HG03378 (cell line): ENCODE data around the gene MYNN.
A peak's percentile ranks its signal among the peaks of the same experiment; 100 is the strongest.

Experiments
- ATAC-seq: cut with Tn5 transposase; IDR thresholded peaks from one replicate; pipeline ENCODE4 v1.9.1; 2021; ENCODE audit warnings: mild to moderate bottlenecking, moderate library complexity; ENCODE audit not compliant: unreplicated experiment

Gene MYNN

DNA sequence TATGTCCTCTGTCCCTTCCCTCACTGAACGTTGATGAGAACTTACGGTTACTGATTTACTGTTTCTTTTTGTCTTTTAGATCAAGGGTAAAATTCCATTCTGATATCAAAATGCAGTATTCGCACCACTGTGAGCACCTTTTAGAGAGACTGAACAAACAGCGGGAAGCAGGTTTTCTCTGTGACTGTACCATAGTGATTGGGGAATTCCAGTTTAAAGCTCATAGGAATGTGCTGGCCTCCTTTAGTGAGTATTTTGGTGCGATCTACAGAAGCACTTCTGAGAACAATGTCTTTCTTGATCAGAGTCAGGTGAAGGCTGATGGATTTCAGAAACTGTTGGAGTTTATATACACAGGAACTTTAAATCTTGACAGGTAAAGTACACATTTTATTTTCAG, 990 bp downstream of the MYNN start:
- ATAC-seq, result no peak

DNA sequence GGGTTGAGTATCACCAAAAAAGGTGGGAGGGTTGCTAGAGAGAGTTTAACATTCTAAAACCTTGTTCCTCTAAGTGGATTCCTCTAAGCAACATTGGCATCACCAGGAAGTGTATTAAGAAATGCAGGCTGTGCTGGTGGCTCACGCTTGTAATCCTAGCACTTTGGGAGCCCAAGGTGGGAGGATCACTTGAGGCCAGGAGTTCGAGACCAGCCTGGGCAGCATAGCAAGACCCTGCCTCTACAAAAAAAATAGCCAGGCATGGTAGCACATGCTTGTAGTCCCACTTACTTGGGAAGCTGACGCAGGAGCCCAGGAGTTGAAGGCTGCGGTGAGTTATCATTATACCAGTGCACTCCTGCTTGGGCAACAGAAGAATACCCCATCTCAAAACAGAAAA, 4.6 kb downstream of the MYNN start:
- no peak for ATAC-seq

DNA sequence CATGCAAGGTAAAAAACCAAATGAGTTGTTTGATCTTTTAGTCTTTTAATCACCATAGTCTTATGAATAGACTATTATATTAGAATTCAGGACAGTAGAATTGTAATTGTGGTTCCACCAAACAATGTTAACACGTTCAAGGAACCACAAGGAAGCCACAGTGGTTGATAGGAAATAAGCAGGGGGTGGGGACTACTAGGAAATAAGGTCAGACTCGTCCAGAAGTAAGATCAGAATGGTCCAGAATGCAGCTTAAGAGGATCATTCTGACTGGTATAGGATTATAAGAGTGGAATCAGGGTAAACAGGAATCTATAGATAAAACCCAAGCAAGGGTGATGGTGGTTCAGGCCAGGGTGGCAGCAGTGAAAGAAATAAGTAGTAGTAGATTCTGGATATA, 7.5 kb downstream of the MYNN start:
- no peak for ATAC-seq

DNA sequence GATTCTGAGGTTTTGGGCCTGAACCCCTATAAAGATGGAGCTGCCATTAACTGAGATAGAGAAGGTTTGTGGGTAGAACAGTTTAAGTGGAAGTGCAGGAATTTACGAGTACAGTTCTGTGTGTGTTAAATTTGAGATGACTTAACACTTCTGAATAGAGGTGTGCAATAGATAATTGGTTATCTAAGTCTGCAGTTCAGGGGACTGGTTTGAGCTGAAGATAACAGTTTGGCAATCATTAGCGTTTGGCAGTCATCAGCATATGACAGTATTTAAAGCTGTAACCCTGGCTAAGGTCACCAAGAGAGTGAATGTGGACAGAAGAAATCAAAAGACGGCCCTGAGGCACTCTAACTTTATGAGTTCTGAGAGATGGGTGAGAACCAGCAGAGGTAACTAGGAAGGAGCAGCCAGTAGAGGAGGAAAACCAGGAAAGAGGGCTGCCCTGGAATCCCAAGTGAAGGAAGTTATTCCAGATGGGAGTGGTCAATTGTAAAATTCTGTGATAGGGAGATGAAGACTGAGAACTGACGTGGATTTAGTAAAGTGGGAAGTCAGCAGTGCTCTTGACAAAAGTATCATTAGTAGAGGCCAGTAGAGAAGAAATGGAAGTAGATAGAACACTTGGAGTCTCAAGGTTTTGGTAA, 8.1 kb downstream of the MYNN start:
- no peak for ATAC-seq

DNA sequence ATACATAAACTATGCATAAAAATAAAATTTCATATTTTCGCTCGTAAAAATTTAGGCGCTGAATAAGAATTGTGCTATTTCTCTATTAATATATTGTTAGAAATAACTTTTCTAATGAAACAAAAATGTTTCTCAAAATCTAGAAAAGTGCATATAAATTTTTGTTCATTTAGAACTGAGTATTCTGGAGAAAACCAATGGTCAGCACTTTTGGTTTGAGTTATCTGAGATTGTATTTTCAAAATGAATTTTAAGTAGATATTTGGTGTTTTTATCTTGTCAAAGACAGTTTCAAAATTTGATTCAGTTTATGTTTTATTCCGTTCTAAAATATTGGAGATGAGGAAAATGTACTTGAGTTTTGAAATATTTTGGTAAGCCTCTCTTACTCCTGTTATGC, 13.9 kb downstream of the MYNN start:
- no peak for ATAC-seq

DNA sequence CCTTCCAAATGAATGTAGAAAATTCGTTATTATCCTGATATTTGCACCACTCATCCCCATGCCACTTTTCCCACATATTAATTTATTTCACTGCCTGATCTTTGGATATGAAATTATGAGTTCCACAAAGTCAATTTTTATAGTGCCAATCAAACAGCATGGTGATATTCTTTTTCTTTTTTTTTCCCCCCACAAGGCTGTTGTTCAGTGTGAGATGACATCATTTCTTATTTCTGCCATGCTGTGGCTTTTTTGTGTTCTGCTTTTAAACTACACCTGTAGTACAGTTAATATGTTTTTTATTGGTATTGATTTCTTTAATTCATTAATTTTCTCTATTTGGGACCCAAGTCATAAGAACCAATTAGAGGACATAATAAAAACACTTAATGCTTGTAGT, 14.6 kb downstream of the MYNN start:
- ATAC-seq, result no peak

DNA sequence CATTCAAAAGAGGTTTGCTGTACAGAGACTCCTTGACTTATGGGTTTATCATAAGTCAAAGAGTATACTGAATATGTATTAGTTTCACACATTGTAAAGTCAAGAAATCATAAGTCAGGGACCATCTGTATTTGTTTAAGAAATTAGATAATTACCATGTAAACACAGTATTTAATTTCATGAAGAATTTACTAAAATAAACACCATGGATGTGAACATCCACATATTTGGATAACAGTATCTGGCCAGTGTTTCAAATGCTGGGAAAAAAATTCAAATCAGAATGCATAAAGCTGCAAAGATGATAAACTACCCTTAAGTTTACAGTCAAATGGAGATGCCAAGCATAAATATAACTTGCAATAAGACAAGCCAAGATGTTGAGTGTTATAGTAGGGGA, 17.0 kb downstream of the MYNN start:
- ATAC-seq, result no peak

DNA sequence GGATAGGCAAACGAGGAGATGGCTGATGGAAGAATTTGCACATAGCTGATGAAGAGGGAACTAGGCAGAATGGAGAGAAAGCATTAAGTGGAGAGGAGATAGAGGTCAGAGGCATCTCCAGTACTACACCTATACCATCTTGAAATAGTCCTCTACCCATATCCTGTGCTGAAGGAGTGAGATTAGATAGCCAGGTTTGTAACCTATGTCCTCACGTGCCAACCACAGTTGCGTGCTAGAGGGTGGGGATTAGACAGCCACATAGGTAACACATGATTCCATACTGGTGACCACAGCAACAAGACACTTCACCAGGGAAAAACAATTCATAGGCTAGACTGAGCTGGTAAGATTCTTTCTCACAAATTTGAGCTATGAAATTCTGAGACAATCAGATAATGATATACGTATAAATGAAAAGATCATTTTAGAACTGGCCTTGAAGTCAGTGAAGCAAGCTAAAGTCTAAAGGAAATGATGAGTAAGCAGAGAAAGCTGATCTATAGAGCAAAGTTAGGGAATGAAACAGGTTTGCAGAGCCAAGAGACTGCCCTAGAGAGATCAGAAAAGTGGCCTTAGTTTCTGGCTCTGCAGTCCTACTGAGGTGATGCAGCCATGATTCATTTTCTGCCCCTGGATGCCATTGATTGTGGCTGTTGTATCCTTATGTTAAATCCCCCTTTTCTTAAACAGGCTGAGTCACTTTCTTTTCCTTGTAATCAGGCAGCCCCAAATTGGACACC, 17.7 kb downstream of the MYNN start:
- no peak for ATAC-seq

DNA sequence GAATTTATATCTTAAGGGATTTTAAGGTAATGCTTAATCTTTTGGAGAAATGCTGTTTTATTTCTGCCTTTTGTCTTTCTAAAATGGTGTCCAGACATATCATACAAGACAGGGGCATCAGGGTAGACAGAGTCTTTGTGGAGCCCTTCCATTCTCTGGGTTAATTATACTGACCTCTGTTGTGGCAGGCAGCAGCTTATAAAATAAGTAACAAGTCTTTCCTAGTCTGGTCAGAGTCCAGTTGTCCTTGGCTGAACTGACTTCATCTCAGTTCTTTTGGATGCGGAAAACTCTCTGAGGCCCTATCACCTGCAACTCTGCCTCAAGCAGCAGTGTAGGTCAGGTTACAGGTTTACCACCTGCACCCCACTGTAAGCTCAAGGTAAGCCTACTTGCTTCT, 19.2 kb downstream of the MYNN start:
- no peak for ATAC-seq

DNA sequence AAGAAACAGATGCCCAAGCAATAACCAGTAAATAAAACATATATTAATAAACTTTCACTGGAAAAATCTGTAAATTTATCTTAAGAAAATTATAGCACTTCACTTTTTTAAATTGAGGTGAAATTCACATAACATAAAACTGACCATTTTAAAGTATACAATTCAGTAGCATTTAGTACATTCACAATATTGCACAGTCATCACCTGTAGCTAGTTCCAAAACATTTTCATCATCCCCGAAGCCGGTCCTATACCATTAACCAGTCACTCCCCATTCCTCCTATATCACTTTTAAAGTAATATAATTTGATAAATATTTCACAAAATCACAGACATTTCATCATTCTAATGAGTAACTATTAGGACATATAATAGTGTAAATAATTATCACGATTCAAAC, 31.5 kb downstream of the MYNN start:
- ATAC-seq, result no peak

DNA sequence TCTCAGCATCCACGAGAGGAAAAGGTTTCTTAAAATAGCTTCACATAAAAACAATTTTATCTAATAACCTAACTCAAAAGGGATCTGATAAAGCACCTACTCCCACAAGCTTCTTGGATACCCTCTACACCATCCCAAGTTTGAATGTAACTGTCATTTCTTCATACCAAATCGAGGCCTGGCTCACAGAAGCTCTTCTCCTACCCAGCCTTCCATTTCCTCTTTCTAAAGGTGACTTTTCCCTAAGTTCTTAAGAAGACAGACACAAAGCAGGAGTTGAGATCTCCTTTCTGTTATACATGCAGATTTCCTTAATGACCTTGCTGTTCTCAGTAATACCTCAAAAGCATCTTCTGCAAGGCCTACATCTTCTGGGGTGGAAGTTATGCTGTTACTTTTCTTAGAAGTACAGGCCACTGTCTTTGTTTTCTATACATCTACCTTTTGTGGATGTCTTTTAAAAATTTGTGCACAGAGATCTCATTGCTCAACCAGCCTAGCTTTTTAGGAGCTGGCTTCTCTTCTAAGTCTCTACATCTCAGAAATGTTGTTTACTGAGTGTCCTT, 36.1 kb downstream of the MYNN start:
- no peak for ATAC-seq

DNA sequence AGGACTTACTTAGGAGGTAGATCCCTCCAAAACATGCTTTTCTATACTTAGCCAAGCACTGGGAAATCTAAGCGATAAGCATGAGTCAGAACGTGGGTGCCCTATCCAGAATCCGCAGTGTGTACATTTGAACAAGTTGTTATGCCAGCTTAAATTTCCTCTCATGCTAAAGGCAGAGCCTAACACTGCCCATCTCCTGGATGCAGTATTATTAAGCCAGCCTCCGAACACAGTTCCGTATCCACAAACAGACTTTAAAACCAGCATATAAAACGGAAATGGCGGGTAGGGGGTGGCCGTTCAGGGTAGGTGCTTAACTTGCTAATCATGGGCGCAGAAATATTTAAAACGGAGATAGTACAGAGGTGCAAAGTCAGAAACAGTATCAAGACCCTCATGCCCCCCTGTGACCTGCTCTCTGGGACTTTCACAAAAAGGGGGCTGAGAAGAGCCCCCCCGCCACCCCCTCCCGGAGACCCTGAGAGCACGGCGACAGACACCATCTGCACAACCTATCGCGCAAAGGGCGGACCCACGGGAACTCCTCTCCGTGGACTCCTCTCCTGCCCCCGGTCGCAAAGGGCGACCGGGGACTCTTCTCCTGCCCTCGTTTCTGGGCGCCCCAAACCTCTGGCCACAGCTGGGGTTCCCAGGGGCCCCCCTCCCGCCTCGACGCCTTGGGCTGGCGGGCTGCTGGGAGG, 38.6 kb downstream of the MYNN start:
- no peak for ATAC-seq

DNA sequence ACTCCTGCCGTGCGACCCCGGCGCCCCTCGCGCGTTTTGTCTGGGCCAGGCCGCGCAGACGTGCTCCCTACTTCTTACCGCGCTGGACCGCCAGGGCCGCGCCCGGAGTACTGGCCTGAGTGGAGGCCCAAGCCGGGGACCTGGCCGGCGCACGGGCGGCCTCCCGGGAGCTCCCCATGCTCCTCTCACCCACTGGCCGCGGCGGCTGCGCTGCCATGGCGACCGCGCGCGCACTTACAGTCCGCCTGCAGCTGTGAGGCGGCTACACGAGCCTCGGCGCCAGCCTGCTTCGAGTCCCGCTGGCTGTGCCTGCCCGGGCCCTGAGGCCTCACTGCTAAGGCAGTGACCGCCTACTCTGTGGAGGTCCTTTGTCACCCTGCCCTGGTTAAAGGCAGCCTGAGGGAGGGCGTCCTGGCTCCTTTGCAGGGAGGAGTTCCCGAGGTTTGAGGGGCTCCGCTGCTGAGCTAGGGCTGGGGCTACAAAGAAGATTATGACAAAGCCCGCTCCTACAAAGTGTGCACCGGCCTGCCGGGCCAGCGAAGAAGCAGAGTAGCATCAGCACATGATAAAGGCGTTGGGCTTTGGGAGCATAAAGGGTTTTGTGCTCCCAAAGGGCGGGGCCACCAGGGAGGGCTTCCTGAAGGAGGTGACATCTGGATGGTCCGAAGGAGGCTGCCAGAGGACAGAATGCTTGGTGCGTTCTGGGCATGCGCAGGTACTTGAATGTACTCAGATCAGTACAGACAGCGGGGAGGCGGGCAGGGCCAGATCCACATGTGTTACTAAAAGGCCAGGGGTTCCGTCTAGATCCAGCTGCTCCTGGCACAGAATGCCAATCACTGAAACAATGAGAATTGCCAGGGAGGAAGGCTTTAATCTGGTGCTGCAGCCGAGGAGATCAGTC, 39.4 kb downstream of the MYNN start, which contains the start of the genes LRRC34 and LRRIQ4:
Gene LRRC34, minus strand, starts transcription at position 573 of the 904 bp plus-strand sequence. Its CDS starts 356 bp downstream, at position 217.
Gene LRRIQ4, plus strand, starts transcription at position 539 of the 904 bp plus-strand sequence. CDS start 9,052 bp downstream, outside the sequence.
- peak; percentile 67 for ATAC-seq

DNA sequence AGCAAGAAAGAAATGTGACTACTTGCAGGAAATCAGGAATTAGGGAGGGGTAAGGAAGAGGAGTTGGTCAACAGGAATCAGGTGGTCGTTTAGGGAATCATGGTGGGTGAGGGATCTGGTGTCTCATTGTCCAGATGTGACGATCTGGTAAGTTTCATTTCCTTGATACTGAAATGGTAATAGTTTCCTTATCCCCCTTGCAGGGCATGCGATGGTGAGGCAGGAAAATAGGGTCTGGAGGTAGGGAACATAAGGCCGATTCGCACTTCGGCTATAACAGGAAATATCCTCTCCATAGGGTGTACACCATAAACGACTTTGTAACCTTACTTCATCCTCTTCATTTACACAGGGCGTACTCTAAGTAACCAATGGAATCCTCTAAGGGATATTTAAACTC, 40.1 kb downstream of the MYNN start:
- ATAC-seq, result no peak

DNA sequence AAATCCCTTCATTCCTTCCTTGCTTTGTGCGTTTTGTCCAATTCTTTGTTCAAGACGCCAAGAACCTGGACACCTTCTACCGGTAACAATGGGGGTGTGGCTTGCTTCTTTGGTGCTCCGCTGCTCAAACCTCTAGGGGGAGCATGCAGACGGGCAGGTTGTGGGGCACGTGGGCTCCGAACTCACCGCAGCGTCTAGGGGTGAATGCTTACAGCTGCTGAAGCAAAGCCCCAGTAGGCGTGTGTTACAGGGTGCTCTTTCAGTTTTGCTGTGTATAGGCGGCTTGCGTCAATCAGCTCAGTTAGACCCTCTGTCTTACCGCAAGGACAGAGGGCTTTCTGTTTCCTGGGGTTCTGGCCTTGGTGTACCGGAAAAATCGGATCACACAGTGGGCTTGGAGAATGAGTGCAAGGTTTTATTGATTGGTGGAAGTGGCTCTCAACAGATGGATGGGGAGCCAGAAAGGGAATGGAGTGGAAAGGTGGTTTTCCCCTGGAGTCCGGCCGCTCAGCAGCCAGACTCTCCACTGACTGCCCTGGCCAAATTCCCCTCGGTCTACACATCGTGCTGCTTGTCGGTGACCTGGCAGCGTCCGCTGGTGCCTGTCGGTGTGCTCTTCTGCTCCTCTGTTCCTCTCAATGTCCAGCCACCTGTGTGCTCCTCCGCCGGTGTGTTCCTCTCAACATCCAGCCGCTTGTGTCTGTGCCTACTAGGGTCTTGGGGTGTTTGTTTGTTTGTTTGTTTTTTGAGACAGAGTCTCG, 40.7 kb downstream of the MYNN start:
- peak; percentile 88 for ATAC-seq

DNA sequence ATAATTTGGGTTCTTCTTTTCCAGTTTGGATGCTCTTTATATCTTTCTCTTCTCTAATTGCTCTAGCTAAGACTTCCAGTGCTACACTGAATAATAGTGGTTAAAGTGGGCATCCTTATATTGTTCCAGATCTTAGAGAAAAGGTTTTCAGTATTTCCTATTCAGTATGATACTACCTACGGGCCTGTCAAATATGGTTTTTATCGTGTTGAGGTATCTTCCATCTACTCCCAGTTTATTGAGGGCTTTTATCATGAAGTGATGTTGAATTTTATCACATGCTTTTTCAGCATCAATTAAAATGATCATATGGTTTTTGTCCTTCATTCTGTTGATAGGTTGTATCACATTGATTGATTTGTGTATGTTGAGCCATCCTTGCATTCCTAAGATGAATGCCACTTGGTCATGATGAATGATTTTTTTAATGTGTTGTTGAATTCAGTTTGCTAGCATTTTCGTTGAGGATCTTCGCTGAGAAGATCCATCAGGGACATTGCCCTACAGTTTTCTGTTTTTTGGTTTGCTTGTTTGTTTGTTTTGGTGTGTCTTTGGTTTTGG, 42.5 kb downstream of the MYNN start:
- ATAC-seq, result no peak

DNA sequence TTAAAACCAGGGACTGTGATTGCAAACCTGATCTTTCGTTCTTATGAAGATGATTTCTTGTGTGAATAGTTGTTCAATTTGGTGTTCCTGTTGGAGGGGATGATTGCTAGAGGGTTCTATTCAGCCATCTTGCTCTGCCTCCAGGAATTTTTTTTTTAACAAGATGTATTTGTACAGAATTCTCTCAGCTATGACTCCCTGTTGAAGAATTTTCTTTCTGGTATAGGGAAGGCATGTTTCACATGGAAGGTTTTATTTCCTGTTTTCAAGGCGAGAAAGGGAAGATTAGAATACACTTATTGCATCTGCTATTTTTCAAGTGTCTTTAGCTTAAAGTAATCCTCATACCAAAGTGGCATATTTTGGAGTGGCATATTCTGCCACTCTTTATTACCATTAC, 45.1 kb downstream of the MYNN start:
- no peak for ATAC-seq

DNA sequence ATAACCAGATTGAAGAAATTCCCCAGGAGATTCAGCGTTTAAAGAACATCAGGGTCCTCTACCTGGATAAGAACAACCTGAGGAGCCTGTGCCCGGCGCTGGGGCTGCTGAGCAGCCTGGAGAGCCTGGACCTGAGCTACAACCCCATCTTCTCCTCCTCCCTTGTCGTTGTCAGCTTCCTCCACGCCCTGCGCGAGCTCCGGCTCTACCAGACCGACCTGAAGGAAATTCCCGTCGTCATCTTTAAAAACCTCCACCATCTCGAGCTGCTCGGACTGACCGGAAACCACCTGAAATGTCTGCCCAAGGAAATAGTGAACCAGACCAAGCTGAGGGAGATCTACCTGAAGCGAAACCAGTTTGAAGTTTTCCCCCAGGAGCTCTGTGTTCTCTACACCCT, 48.9 kb downstream of the MYNN start:
- no peak for ATAC-seq

DNA sequence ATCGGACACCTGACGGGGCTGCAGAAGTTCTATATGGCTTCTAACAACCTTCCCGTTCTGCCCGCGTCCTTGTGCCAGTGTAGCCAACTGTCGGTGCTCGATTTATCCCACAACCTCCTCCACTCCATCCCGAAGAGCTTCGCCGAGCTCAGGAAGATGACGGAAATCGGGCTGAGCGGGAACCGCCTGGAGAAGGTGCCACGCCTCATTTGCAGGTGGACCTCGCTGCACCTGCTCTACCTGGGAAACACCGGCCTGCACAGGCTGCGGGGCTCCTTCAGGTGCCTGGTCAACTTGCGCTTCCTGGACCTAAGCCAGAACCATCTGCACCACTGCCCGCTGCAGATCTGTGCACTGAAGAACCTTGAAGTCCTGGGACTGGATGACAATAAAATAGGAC, 49.3 kb downstream of the MYNN start:
- ATAC-seq, result no peak

DNA sequence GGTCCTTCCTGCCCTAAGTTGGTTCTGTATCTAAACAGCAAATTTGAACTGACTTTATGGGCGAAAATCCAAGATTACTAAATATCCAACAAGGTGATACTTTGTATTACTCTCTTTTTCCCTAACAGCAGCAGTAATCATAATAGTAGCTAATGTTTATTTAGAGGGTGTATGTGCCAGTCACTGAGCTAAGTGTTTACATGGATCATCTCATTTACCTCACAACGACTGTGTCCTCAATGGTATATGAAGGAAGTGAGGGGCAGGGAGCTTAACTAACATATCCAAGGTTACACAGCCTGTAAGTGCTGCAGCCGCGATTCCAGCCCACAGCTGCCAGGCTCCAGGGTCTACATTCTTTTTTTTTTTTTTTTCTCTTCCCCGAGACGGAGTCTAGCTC, 49.8 kb downstream of the MYNN start:
- no peak for ATAC-seq
